Stimulated activated CD8-positive, alpha-beta memory T cell treated with anti-CD3 and anti-CD28 coated beads, Interleukin-15, amount 100 ng/mL, for 24 hours (primary cell): ENCODE data around the gene HPCAL1.

Experiments used
- DNase-seq: peaks from one replicate; pipeline ENCODE4 v3.0.0-alpha.2; 2020; ENCODE audit warnings: low read depth

The HPCAL1 gene

GRCh38 chr2:10355471-10356438, 53.1 kb downstream of the HPCAL1 start:
- DNase-seq = no peak

DNA sequence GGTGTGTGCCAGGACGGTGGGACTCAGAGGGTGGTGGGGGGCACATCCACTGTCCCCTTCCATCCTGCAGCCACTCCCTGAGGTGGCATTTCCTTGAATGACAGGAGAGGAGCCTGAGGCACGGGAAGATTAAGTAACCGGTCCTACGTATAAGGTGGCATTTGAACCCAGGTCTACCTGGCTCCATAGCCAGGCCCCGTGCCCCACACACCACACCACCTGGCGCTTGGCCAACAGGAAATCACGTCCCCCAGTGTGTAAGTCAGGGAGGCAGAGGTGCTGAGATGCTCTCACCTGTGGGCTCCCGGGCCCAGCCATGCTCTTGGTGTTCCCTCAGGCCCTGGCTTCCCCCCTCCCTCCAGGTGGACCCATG, 53.7 kb downstream of the HPCAL1 start:
- no peak for DNase-seq

GRCh38 chr2:10357193-10358169, 54.8 kb downstream of the HPCAL1 start:
- no peak for DNase-seq

- DNase-seq = no peak
Measured at GRCh38 chr2:10359246-10359645, 56.5 kb downstream of the HPCAL1 start.

DNA sequence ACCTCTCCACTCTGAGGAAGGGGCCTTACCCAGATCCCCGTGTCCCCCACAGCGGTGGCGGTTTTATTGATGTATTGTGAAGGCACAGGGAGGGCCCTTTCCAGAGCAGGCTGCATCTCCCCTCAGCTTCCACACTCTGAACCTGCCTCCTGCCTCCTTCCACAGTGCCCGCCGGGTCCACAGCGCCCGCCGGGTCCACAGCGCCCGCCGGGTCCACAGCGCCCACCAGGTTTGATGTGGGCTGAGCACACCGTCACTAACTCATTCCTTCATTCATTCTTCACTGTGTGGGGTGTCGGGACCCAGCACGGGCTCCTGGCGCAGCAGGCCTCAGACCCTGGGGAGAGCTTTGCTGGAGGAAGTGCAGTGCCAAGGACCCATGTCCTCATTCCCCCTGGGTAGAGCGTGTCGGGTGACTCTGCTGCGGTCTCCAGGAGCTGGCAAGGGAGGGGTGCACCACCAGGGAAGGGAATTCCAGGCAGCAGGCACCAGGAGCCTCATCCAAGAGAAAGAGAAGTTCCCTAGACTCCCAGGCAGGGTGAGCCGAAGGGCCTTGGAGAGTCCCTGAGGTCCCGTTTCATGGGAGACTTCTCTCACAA, 57.1 kb downstream of the HPCAL1 start:
- DNase-seq = no peak

DNA sequence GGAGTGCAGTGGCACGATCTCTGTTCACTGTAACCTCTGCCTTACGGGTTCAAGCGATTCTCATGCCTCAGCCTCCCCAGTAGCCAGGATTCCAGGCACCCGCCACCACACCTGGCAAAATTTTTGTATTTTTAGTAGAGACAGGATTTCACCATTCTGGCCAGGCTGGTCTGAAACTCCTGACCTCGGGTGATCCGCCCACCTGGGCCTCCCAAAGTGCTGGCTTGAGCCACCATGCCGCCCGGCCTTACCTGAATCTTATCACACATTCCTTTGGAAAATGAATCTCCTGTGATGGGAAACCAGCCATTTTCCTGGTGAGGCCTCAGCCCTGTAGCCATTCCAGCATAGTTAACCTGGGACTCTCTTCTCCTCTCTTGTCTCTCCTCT, 57.8 kb downstream of the HPCAL1 start:
- DNase-seq = no peak

GRCh38 chr2:10360850-10361588, 58.3 kb downstream of the HPCAL1 start:
- DNase-seq = no peak

- DNase-seq = no peak
Measured at GRCh38 chr2:10362096-10362897, 59.6 kb downstream of the HPCAL1 start.

GRCh38 chr2:10362898-10363454, 60.3 kb downstream of the HPCAL1 start:
- DNase-seq = no peak

GRCh38 chr2:10363861-10364610, 61.3 kb downstream of the HPCAL1 start:
- no peak for DNase-seq

DNA sequence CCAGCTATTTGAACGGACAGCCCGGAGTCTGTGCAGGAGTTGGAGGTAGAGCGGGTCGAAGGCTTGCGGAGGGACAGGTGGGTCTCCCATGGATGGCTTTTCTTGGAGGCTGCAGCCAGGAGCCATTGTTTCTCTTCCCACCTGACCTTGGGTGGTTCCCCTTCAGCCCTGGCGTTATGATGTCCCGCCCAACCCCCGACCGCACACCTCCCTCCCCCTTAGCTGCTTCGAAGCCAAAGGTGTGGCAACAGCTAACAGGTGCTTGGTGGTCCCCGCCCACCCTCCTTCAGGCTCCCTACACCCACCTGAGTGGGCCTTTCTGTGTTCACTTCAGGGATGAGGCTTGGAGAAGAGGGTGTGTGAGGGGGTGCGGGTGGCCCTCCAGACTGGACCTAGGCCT, 62.7 kb downstream of the HPCAL1 start:
- no peak for DNase-seq

GRCh38 chr2:10366601-10367270, 64.0 kb downstream of the HPCAL1 start:
- no peak for DNase-seq

- no peak for DNase-seq
Measured at GRCh38 chr2:10367472-10368439, 65.1 kb downstream of the HPCAL1 start.

DNA sequence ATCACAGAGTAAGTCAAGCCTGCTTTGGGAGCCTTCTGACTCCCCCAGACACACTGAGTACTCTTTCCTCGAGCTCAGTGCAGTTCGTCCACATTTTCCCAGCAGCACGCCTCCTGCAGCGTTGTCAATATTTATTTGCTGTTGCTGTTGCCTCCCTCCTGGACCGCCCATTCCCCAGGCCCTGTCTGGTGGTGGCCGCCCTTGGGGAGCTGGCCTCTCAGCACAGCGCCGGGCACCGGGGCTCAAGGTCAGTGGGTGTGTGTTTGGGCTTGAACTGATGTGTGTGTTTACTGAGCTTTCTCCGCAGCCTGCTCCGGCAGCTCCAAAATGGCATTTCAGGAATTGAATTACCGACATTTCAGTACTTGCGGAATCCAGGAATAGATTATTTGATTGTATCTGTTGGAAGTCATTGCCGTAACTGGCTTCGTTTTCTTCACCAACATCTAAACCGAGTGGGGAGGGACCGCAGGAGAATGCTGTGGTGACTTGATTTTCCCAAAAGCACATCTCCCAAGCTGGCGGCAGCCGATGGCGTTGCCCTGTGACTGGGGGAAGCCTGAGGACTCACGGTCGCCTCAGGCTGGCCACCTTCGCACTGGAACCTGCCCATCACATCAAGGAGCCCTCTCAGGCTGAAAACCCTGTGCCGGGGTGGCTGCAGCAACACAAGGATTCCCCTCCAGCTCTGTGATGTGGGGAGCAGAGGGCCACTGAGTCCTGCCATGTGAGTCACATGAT, 66.0 kb downstream of the HPCAL1 start:
- DNase-seq = no peak

- no peak for DNase-seq
Measured at GRCh38 chr2:10369269-10370255, 66.9 kb downstream of the HPCAL1 start.

GRCh38 chr2:10370390-10370789, 67.7 kb downstream of the HPCAL1 start:
- DNase-seq = no peak
